SHP77 (cell line): ENCODE data around the gene HACD1.

Experiments used
- DNase-seq, 2 experiments: peaks; one replicate each; lab custom pipeline; 2025; lab: John Stamatoyannopoulos, UW

HACD1 gene

DNA sequence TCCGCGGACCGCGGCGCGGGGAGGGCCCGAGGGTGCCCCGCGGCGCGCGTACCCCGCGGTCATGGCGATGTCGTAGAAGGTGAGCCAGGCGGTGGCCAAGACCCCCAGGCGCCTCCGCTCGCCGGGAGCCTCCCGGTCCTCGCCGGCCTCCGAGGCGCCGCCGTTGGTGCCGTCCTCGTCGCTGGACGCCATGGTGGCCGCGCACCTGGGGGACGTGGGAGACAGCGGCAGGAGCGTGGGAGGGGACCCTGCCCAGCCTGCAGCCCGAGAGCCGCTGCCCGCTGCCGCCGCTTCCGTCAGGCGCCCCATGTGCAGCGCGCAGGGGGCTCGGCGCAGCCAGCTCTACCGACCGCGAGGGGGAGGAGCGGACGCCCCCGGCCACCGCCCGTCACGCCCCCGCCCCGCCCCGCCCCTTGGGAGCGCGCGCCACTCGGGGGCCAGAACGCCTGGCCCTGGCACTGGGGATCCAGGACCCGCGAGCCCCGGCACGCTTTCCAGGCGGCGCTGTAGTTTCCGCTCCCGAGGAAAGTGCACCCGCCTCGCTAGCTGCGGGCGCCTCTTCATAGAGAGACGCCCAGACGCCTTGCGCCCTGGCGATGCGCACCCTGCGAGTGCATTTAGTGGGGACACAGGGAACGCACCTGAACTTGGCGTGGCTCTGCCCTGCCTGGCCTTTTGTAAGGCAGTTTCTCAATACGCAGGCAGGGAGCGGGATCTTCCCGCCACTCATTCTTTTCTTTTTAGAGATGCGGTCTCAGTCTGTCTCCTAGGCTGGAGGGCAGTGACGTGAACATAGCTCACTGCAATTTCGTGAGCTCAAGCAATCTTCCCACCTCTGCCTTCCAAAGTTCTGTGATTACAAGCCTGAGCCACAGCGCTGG, at the start of gene HACD1:
HACD1 (minus strand) TSS at position 344 of the 881 bp plus-strand sequence; CDS start at position 309, 35 bp downstream.
- peak; percentile 70 to 73 for DNase-seq

- DNase-seq: no peak
These were observed 48.6 kb upstream of the HACD1 start for GRCh38 chr10:17665747-17666146.

- DNase-seq: no peak
These were observed 46.3 kb upstream of the HACD1 start for GRCh38 chr10:17663450-17663849.

DNA sequence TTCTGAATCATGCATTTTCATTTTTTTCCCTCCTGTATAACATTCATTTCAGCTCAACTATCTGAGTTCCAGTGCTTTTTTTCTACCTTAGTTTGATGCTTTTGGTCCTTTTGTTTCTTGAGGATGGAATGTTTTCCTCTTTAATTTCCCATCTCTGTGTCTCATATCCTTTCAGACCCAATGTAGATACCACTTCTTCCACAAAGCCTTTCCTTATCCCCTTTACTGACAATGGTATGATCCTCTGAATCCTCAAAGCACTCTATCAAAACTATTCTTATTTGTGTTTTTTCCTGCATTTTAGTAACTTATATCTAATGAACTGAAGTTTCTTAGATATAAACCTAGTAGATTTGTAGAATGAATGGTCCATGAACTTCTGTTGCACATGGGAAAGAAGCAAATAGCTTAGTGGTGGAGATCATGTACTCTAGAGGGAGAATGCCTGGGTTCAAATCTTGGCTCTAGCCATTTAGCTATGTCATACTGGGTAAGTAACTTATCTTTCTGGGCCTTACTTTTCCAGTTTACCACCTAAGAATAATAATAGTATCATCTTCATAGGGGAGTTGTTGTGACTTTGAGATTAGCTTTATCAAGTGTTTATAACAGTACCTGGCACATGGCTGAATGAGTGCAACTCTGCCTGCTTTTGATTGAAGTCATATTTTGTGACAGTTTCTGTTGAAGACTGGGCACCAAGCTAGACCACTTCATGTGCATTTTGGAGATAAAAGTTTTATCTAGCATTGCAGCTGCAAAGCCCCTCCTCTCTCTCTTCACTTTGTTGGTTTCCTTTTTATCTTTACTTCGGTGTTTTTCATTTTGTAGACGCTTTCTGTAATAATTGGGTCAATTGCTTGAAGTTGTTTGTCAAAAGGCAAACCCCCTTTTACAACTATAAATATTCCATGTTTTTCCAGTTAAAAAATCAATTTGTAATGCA, 45.3 kb upstream of the HACD1 start:
- no peak for DNase-seq

DNA sequence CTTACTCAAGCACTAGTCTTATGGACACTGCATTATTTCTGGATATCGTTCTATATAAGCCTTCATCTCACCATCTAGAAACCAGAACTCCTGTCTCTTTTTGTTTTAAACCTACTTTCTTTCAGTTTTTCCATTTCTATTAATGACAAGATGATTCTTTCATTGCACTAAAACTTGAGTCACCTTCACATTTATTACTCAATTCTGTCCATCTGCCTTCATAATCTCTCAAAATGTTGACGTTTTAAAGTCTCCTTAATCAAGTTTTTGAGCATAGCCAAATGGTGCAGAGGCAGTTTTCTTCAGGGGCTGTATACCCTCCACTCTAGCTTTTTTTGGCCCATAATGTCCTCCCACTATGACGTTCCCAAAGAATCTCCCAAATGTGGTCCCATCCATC, 44.3 kb upstream of the HACD1 start:
- no peak for DNase-seq

GRCh38 chr10:17660921-17661320, 43.7 kb upstream of the HACD1 start:
- DNase-seq: no peak

GRCh38 chr10:17659365-17659764, 42.2 kb upstream of the HACD1 start:
- DNase-seq: no peak

- no peak for DNase-seq
These were observed 39.9 kb upstream of the HACD1 start for GRCh38 chr10:17657103-17657500.

GRCh38 chr10:17655567-17656146, 38.5 kb upstream of the HACD1 start:
- no peak for DNase-seq

DNA sequence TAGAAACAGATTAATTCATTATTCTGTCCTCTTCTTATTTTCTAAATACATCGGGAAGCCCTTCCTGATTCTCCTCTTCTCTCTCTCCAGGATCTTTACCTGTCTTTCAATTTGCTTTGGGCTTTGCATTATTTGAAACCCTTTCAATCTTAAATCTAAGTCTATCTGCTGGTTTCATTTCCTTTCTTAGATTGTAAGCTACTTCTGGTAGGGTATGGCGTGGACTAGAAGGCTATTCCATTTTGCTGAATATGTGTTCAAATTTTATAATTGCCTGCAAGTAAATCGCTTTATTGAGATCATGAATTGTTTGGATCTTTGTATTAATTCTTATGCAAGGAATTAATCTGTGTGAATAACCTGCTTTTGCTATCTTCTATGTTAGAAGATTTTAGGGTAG, 37.8 kb upstream of the HACD1 start:
- DNase-seq: no peak

- DNase-seq: no peak
These were observed 35.4 kb upstream of the HACD1 start for GRCh38 chr10:17652585-17652984.

GRCh38 chr10:17651896-17652295, 34.7 kb upstream of the HACD1 start:
- no peak for DNase-seq

- DNase-seq: no peak
These were observed 33.2 kb upstream of the HACD1 start for GRCh38 chr10:17650416-17650815.

- no peak for DNase-seq
These were observed 32.7 kb upstream of the HACD1 start for GRCh38 chr10:17649836-17650235.

- DNase-seq: no peak
These were observed 31.9 kb upstream of the HACD1 start for GRCh38 chr10:17649052-17649451.

- DNase-seq: no peak
These were observed 31.3 kb upstream of the HACD1 start for GRCh38 chr10:17648243-17649035.

- no peak for DNase-seq
These were observed 30.2 kb upstream of the HACD1 start for GRCh38 chr10:17647326-17647725.

DNA sequence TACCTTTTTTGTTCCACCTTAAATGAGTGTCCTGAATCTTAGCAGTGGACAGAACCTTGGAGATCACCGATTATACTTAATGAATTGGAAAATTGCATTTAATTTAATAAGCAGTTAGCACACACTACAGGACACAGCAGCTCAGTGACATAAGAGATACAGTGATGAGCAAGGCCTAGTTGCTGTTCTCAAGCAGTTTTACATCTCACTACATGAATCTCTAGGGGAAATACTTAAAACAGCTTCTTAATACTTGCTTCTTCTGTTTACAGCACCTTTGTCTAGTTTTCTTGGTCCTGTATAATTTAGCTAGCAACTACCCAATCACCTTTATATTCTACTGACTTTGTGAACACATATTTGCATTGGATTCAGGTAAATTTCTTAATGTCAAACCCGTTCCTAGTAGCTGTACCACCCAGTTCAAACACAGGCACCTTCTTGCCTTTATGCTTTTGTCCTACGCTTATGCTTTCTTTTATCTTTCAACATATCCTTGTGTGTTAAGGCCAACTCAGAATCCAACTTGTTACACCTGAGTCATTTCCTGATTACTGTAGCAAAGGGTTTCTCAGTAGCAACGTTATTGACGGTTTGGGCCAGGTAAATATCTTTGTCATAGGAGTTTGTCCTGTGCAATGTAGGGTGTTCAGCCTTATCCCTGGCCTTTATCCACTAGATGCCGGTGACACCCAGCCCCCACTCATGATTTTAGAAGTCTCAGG, 28.6 kb upstream of the HACD1 start:
- DNase-seq: no peak

DNA sequence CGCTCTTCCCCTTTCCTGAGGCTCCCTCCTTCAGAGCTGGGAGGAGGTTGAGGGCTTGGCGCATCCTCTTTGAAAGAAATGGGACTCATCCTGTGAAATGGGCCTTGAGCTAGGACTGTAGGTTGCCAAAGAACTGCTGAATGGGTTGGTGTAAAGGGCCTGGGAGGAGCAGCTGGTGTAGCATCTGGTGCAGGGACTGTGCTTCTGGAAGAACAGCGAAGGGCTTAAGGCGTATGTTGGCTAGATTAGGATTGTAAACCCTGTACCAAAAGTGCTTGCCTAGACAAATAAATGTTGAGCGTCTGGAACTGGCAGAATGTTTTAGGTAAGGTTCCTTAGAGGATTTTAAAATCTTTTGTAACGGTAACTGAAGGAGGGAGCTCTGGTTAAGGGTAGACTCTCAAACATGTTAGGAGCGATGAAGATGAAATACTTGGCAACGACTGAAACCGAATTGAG, 27.3 kb upstream of the HACD1 start:
- peak; percentile 22 to 45 for DNase-seq

DNA sequence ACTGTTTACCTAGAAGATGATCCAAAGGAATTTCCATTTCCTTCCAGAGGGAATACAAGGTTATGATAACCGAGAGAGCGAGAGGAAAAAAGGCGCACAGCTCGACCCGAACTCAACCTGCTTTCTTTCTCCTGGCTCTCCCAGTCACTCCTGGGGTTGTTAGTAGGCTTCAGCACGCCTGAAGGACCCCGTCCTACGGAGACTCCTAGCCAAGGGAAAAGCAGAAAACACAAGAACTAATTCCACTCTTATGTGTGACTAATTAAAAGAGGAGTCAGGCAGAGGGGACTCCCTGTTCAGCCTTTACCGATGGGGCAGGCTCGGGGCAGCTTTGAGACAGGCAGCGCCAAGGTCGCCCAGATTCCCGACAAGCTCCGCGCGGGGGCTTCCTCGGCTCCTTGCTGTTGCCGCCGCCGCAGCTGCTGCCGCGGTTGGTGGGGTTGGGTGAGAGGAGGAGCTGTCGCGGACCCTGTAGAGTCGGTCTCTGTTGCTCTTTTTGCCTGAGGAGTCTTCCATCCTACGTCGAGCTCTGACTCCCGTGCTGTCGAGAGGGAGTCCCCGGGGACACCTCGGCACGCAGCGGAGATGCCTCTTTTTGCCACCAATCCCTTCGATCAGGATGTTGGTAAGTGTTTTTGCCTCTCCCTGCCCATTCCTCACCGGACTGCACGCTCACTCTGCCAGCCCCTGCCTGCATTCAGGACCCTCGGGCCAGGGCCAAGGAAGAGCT, 26.7 kb upstream of the HACD1 start, which contains the start of gene STAM:
STAM (plus strand) TSS at position 397 of the 730 bp plus-strand sequence; CDS start at position 586, 189 bp downstream.
- peak; percentile 87 to 88 for DNase-seq
